Neural cell (in vitro differentiated cells): ENCODE results near the gene F5. TPM values are rescaled to one million over a fixed set of nuclear protein-coding genes. Genes with fewer than 3 reads are reported as not detected.

Experiments used
- H2AFZ ChIP-seq: fragments of 200-600, 300-800 bp; sonication (generic), shearing (Covaris generic); 2 replicates; pipeline ENCODE4 v1.6.0; 2014; ENCODE audit warnings: low read depth, mild to moderate bottlenecking, antibody characterized with exemption, low read length, moderate library complexity
- H3F3A ChIP-seq: fragments of 200-600 bp; shearing (Covaris generic); 2 replicates; pipeline ENCODE4 v1.6.1; 2016; ENCODE audit warnings: mild to moderate bottlenecking, moderate library complexity, mixed read lengths, antibody characterized with exemption, low read length; ENCODE audit not compliant: insufficient read depth, poor library complexity, severe bottlenecking
- H3K27ac ChIP-seq: fragments of 200-600, 300-800 bp; sonication (generic), shearing (Covaris generic); 2 replicates; pipeline ENCODE4 v1.5.1; 2014; ENCODE audit warnings: mild to moderate bottlenecking, low read length, moderate library complexity
- H3K27me3 ChIP-seq: fragments of 300-800, 200-600 bp; sonication (generic), shearing (Covaris generic); 2 replicates; pipeline ENCODE4 v1.6.0; 2014; ENCODE audit warnings: mild to moderate bottlenecking, low read depth, low read length, moderate library complexity; ENCODE audit not compliant: insufficient read depth
- H3K36me3 ChIP-seq: fragments of 300-800, 200-600 bp; sonication (generic), shearing (Covaris generic); 2 replicates; pipeline ENCODE4 v1.5.1; 2014; ENCODE audit warnings: mild to moderate bottlenecking, antibody characterized with exemption, low read length, moderate library complexity; ENCODE audit not compliant: insufficient read depth
- H3K4me2 ChIP-seq: fragments of 300-800, 200-600 bp; sonication (generic), shearing (Covaris generic); 2 replicates; pipeline ENCODE4 v1.6.0; 2014; ENCODE audit warnings: mild to moderate bottlenecking, low read length
- H3K4me3 ChIP-seq: fragments of 300-800, 200-600 bp; sonication (generic), shearing (Covaris generic); 2 replicates; pipeline ENCODE4 v1.5.1; 2014; ENCODE audit warnings: mild to moderate bottlenecking, low read length, moderate library complexity
- H3K79me2 ChIP-seq: fragments of 200-600 bp; shearing (Covaris generic); replicated peaks from 2 replicates; pipeline ENCODE4 v1.6.0; 2014; ENCODE audit warnings: mild to moderate bottlenecking, low read length, moderate library complexity; ENCODE audit not compliant: insufficient read depth
- H3K9ac ChIP-seq: fragments of 300-800, 200-600 bp; sonication (generic), shearing (Covaris generic); 2 replicates; pipeline ENCODE4 v1.6.1; 2016; ENCODE audit warnings: mild to moderate bottlenecking, low read length, mixed read lengths
- H3K9me2 ChIP-seq: fragments of 200-600 bp; shearing (Covaris generic); 2 replicates; pipeline ENCODE4 v1.6.1; 2016; ENCODE audit warnings: mild to moderate bottlenecking, low read length, mixed read lengths; ENCODE audit not compliant: insufficient read depth
- H3K9me3 ChIP-seq: fragments of 200-600, 300-800 bp; sonication (generic), shearing (Covaris generic); 2 replicates; pipeline ENCODE4 v1.6.1; 2016; ENCODE audit warnings: mild to moderate bottlenecking, mixed run types, low read length, moderate library complexity, mixed read lengths
- H4K20me1 ChIP-seq: fragments of 200-600 bp; shearing (Covaris generic); 2 replicates; pipeline ENCODE4 v1.6.1; 2016; ENCODE audit warnings: mild to moderate bottlenecking, mixed run types; ENCODE audit not compliant: insufficient read depth
- EP300 ChIP-seq: fragments of 450-650 bp; conservative IDR thresholded peaks from 2 replicates; pipeline ENCODE4 v1.6.1; 2014; ENCODE audit warnings: antibody characterized with exemption, mild to moderate bottlenecking, moderate library complexity; ENCODE audit not compliant: poor library complexity, severe bottlenecking
- EZH2 ChIP-seq: fragments of 200-600, 300-800 bp; shearing (Covaris generic), sonication (generic); IDR thresholded peaks from 2 replicates; pipeline ENCODE4 v1.6.1; 2014; ENCODE audit warnings: antibody characterized with exemption, low read length, borderline replicate concordance, mild to moderate bottlenecking; ENCODE audit not compliant: insufficient read depth, poor library complexity, severe bottlenecking
- MXI1 ChIP-seq: fragments of 450-650 bp; conservative IDR thresholded peaks from 2 replicates; pipeline ENCODE4 v1.6.1; 2014; ENCODE audit warnings: antibody characterized with exemption, mild to moderate bottlenecking; ENCODE audit not compliant: poor library complexity, severe bottlenecking
- POLR2AphosphoS5 ChIP-seq: IDR thresholded peaks from 2 replicates; pipeline ENCODE4 v1.6.1; 2012
- RAD21 ChIP-seq: fragments of 450-650 bp; conservative IDR thresholded peaks from 2 replicates; pipeline ENCODE4 v1.6.1; 2014; ENCODE audit warnings: antibody characterized with exemption, mild to moderate bottlenecking, moderate library complexity
- SMC3 ChIP-seq: fragments of 450-650 bp; conservative IDR thresholded peaks from 2 replicates; pipeline ENCODE4 v1.6.1; 2014; ENCODE audit warnings: antibody characterized with exemption, mild to moderate bottlenecking, moderate library complexity; ENCODE audit not compliant: poor library complexity
- TAF1 ChIP-seq: IDR thresholded peaks from 2 replicates; pipeline ENCODE4 v1.6.1; 2012; ENCODE audit warnings: low read depth
- polyA plus RNA-seq: library from polyadenylated mRNA; depleted of rRNA; stranded (reverse); fragments of >200 nt; gene quantifications from 2 replicates; pipeline ENCODE4 v1.2.3, GENCODE V29; 2014
- TF ChIP-seq, protein P1 (sequence below): fragments of 450-650 bp; IDR thresholded peaks from 2 replicates; pipeline ENCODE4 v1.5.1; 2014; ENCODE audit warnings: antibody characterized with exemption, mild to moderate bottlenecking, moderate library complexity; ENCODE audit not compliant: poor library complexity, severe bottlenecking
- TF ChIP-seq, protein P2 (sequence below): IDR thresholded peaks from 2 replicates; pipeline ENCODE4 v1.6.1; 2012; ENCODE audit warnings: borderline replicate concordance

F5 gene
- polyA plus RNA-seq, 1 donor from 2014 or later = not detected

DNA sequence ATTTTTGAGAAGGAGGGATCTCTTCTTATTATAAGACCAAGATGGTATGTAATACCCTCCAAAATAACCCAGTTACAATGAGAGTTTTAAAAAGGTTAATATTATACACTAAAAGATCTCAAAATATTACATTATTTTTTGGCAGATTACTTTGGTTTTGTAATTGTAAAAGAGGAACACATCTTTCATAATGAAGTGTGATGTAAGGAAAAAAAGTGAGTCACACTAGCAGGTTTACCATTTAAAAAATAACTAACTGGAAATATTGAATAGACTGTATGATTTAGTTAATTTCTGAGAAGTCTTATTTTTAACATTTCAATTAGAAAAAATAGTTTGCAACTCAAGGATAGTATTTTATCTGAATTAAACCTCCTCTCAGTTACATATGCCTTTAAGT lies 1.1 kb downstream of the F5 start:
- TF ChIP-seq RAD21 (no peak), MXI1 (no peak), EP300 (no peak), SMC3 (no peak)
- TF ChIP-seq, protein P1, sequence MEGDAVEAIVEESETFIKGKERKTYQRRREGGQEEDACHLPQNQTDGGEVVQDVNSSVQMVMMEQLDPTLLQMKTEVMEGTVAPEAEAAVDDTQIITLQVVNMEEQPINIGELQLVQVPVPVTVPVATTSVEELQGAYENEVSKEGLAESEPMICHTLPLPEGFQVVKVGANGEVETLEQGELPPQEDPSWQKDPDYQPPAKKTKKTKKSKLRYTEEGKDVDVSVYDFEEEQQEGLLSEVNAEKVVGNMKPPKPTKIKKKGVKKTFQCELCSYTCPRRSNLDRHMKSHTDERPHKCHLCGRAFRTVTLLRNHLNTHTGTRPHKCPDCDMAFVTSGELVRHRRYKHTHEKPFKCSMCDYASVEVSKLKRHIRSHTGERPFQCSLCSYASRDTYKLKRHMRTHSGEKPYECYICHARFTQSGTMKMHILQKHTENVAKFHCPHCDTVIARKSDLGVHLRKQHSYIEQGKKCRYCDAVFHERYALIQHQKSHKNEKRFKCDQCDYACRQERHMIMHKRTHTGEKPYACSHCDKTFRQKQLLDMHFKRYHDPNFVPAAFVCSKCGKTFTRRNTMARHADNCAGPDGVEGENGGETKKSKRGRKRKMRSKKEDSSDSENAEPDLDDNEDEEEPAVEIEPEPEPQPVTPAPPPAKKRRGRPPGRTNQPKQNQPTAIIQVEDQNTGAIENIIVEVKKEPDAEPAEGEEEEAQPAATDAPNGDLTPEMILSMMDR = no peak
- H3K27ac ChIP-seq = no peak overlapping the region
- no peaks in the 10 kb centered on the region for H3K36me3 ChIP-seq
- H3F3A ChIP-seq = no peaks in the 10 kb centered on the region
- no peaks in the 10 kb centered on the region for H4K20me1 ChIP-seq
- H3K4me3 ChIP-seq = no peak overlapping the region
- no peaks in the 10 kb centered on the region for H3K27me3 ChIP-seq
- no peak overlapping the region for H3K9ac ChIP-seq
- H3K9me3 ChIP-seq = no peaks in the 10 kb centered on the region
- H3K9me2 ChIP-seq = no peaks in the 10 kb centered on the region
- H2AFZ ChIP-seq = no peak overlapping the region
- no peaks in the 10 kb centered on the region for H3K79me2 ChIP-seq
- H3K4me2 ChIP-seq = no peak overlapping the region

GRCh38 chr1:169584483-169585144 lies 1.7 kb downstream of the F5 start:
- Histone ChIP-seq H2AFZ (no peak overlapping the region), H3K27me3 (no peaks in the 10 kb centered on the region), H3K4me2 (no peak overlapping the region), H3K9me3 (no peaks in the 10 kb centered on the region), H3K4me3 (no peak overlapping the region), H3K9ac (no peak overlapping the region), H3K27ac (no peak overlapping the region), H3K36me3 (no peaks in the 10 kb centered on the region), H3K79me2 (no peaks in the 10 kb centered on the region), H4K20me1 (no peaks in the 10 kb centered on the region), H3K9me2 (no peaks in the 10 kb centered on the region), H3F3A (no peaks in the 10 kb centered on the region)
- TF ChIP-seq POLR2AphosphoS5 = no peak
- no peak for TF ChIP-seq RAD21
- no peak for TF ChIP-seq TAF1
- TF ChIP-seq, protein P2, sequence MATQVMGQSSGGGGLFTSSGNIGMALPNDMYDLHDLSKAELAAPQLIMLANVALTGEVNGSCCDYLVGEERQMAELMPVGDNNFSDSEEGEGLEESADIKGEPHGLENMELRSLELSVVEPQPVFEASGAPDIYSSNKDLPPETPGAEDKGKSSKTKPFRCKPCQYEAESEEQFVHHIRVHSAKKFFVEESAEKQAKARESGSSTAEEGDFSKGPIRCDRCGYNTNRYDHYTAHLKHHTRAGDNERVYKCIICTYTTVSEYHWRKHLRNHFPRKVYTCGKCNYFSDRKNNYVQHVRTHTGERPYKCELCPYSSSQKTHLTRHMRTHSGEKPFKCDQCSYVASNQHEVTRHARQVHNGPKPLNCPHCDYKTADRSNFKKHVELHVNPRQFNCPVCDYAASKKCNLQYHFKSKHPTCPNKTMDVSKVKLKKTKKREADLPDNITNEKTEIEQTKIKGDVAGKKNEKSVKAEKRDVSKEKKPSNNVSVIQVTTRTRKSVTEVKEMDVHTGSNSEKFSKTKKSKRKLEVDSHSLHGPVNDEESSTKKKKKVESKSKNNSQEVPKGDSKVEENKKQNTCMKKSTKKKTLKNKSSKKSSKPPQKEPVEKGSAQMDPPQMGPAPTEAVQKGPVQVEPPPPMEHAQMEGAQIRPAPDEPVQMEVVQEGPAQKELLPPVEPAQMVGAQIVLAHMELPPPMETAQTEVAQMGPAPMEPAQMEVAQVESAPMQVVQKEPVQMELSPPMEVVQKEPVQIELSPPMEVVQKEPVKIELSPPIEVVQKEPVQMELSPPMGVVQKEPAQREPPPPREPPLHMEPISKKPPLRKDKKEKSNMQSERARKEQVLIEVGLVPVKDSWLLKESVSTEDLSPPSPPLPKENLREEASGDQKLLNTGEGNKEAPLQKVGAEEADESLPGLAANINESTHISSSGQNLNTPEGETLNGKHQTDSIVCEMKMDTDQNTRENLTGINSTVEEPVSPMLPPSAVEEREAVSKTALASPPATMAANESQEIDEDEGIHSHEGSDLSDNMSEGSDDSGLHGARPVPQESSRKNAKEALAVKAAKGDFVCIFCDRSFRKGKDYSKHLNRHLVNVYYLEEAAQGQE = no peak
- no peak for TF ChIP-seq SMC3
- no peak for TF ChIP-seq EZH2
- no peak for TF ChIP-seq MXI1
- TF ChIP-seq EP300 = no peak
- TF ChIP-seq, protein P1 = no peak
